ENCODE results near the gene NRXN2. TPM values are rescaled to one million over a fixed set of nuclear protein-coding genes. Genes with fewer than 3 reads are reported as not detected.

The NRXN2 gene
- total and polyA plus RNA-seq, 2 experiments from 2014 or later = 1.1 to 5.6 TPM

DNA sequence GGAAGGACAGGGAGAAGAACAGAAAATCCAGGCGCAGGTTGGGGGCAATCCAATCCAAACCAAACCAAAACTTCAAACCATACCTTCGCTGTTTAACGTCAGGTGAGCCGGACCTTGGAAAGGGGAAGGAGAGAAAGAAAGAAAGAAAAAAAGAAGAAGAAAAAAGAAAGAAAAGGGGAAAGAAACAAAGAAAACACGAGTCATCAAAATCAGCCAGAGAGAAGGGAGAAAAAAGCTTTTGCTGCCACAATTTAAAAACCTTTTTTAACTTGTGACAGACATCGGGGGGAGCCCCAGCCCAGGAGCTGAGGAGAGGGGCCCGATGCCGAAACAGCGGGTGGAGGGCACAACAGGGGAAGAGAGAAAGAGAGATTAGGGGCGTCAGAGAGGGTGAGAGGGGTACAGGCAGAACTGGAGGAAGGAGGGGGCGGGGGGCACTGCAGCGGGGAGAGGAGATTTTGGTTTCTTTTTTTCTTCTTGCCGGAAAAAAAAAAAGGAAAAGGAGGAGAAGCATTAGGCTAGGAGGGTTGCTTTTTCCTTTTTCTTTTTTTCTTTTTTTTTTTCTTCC lies 30.1 kb downstream of the NRXN2 start:
- peak; percentile 64 for TF ChIP-seq EZH2 (IDR thresholded peaks at IDR 0.05; ENCODE audit: insufficient read depth, poor library complexity, severe bottlenecking)
- TF ChIP-seq EZH2phosphoT487 (IDR thresholded peaks at IDR 0.05; ENCODE audit: insufficient read depth, low read depth) = no peak
- Histone ChIP-seq H3K9me3 (ENCODE audit: low read depth) (no peaks in the 10 kb centered on the region), H3K4me1 (ENCODE audit: insufficient read depth) (no peaks in the 10 kb centered on the region), H3K36me3 (ENCODE audit: low read depth) (no peaks in the 10 kb centered on the region), H3K4me2 (ENCODE audit: unreplicated experiment) (no peak overlapping the region), H2AFZ (no peak overlapping the region), H3K27me3 (replicated peaks; ENCODE audit: insufficient read depth) (peaks cover 46% of the 10 kb centered on the region), H3K9me2 (ENCODE audit: insufficient read depth) (no peaks in the 10 kb centered on the region), H3K4me3 (no peak overlapping the region), H4K20me1 (ENCODE audit: insufficient read depth) (no peaks in the 10 kb centered on the region), H3K9ac (no peak overlapping the region), H3F3A (ENCODE audit: insufficient read depth) (no peaks in the 10 kb centered on the region), H3K79me2 (ENCODE audit: insufficient read depth) (no peaks in the 10 kb centered on the region), H3K27ac (no peak overlapping the region)
- 26 to 35% methylated on average over 9 to 13 of the region's 13 CpGs for WGBS, 2 experiments (ENCODE audit: low coverage in 1 of 2, low lambda C conversion rate in 2 of 2, missing lambda C conversion rate in 2 of 2)
- DNase-seq = no peak
- in situ Hi-C loops (cut with MboI) = no loop called here

DNA sequence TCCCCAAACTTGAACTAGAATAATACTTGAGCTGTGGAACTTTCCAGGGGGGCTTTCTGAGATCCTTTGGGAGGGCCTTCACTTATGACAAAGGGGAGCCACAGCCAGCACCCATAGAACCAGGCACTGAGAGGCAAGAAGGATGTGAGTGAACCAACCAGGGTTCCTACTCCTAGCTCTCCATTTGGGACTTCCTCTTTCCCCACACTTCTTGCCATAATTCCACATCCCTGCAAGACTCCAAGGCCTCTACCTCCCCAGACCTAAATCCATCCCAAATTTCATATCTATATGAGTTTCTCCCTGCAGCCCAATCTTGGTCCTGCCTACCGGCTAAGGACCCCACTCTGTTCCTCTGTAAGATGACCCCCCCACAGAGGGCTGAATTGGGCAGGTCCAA lies 31.5 kb downstream of the NRXN2 start:
- TF ChIP-seq EZH2 (IDR thresholded peaks at IDR 0.05; ENCODE audit: insufficient read depth, poor library complexity, severe bottlenecking) (no peak), EZH2phosphoT487 (IDR thresholded peaks at IDR 0.05; ENCODE audit: insufficient read depth, low read depth) (no peak)
- no peaks in the 10 kb centered on the region for H3K9me2 ChIP-seq (ENCODE audit: insufficient read depth)
- no peaks in the 10 kb centered on the region for H3K9me3 ChIP-seq (ENCODE audit: low read depth)
- in situ Hi-C loops (cut with MboI) = no loop called here
- no peak overlapping the region for H3K4me2 ChIP-seq (ENCODE audit: unreplicated experiment)
- H3K27ac ChIP-seq = no peak overlapping the region
- no peak for DNase-seq
- no peaks in the 10 kb centered on the region for H3F3A ChIP-seq (ENCODE audit: insufficient read depth)
- H4K20me1 ChIP-seq (ENCODE audit: insufficient read depth) = no peaks in the 10 kb centered on the region
- no peak overlapping the region for H3K4me3 ChIP-seq
- H3K36me3 ChIP-seq (ENCODE audit: low read depth) = no peaks in the 10 kb centered on the region
- H2AFZ ChIP-seq = no peak overlapping the region
- no peak overlapping the region for H3K9ac ChIP-seq
- H3K79me2 ChIP-seq (ENCODE audit: insufficient read depth) = no peaks in the 10 kb centered on the region
- H3K4me1 ChIP-seq (ENCODE audit: insufficient read depth) = no peaks in the 10 kb centered on the region
- 48 to 52% methylated on average over 1 of the region's 1 CpG for WGBS, 2 experiments (ENCODE audit: low coverage in 1 of 2, low lambda C conversion rate in 2 of 2, missing lambda C conversion rate in 2 of 2)
- H3K27me3 ChIP-seq (replicated peaks; ENCODE audit: insufficient read depth) = peaks cover 44% of the 10 kb centered on the region

DNA sequence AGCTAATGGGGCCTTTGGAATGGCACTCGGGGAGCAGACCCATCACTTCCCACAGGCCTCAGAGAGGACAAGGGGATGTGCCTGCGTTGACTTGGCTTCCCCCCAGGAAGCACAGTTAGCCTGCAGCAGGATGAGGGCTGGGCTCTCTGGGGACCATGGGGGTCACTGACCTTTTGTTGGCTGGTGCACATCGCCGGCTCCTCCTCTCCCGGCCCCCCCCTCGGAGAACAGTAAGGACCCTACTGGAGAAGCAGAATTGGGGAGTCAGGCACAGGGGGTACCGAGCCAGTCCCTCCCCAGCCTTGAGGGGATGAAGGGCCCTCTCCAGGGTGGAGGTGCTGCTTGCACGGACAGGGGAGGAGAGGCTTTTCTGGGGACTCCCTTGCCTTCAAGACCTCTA lies 32.8 kb downstream of the NRXN2 start:
- Histone ChIP-seq H3K4me1 (ENCODE audit: insufficient read depth) (no peaks in the 10 kb centered on the region), H3K9me2 (ENCODE audit: insufficient read depth) (no peaks in the 10 kb centered on the region), H3F3A (ENCODE audit: insufficient read depth) (no peaks in the 10 kb centered on the region), H3K9me3 (ENCODE audit: low read depth) (no peaks in the 10 kb centered on the region), H3K9ac (no peak overlapping the region), H4K20me1 (ENCODE audit: insufficient read depth) (no peaks in the 10 kb centered on the region), H3K79me2 (ENCODE audit: insufficient read depth) (no peaks in the 10 kb centered on the region), H3K27ac (no peak overlapping the region), H3K4me2 (ENCODE audit: unreplicated experiment) (no peak overlapping the region), H3K36me3 (ENCODE audit: low read depth) (no peaks in the 10 kb centered on the region), H2AFZ (no peak overlapping the region), H3K4me3 (no peak overlapping the region), H3K27me3 (replicated peaks; ENCODE audit: insufficient read depth) (peaks cover 37% of the 10 kb centered on the region)
- DNase-seq = no peak
- TF ChIP-seq EZH2 (IDR thresholded peaks at IDR 0.05; ENCODE audit: insufficient read depth, poor library complexity, severe bottlenecking) (no peak), EZH2phosphoT487 (IDR thresholded peaks at IDR 0.05; ENCODE audit: insufficient read depth, low read depth) (no peak)
- WGBS, 2 experiments (ENCODE audit: low coverage in 1 of 2, low lambda C conversion rate in 2 of 2, missing lambda C conversion rate in 2 of 2) = 86 to 90% methylated on average over 8 of the region's 8 CpGs
- in situ Hi-C loops (cut with MboI) = no loop called here

DNA sequence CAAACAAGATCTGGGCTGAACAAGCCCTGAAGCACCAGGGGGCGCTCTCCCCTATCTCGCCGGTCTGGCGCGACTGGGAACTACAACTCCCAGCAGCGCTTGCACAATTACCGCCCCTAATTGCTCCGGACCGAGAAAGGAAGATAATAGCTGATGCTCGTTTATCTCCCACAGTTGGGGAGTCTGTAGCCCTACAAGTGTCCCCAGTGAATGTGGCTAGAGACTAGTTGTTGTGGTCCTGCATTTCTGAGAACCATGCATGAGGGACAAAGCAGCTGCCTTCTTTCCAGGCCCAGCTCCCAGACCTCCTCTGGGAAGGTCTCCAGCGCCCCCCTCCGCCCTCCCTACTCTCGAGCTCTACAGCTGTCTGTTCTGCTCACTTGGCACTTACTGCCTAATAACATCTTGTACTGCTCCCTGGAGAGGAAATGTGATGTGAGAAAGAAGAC lies 34.4 kb downstream of the NRXN2 start:
- H3K4me3 ChIP-seq = peak overlapping the region; percentile 67
- no peak overlapping the region for H3K9ac ChIP-seq
- DNase-seq = peak; percentile 89
- H3K27me3 ChIP-seq (replicated peaks; ENCODE audit: insufficient read depth) = peaks cover 29% of the 10 kb centered on the region
- H3K27ac ChIP-seq = no peak overlapping the region
- in situ Hi-C loops (cut with MboI) = no loop called here
- 0 to 2% methylated on average over 13 of the region's 13 CpGs for WGBS, 2 experiments (ENCODE audit: low coverage in 1 of 2, low lambda C conversion rate in 2 of 2, missing lambda C conversion rate in 2 of 2)
- H3F3A ChIP-seq (ENCODE audit: insufficient read depth) = no peaks in the 10 kb centered on the region
- H4K20me1 ChIP-seq (ENCODE audit: insufficient read depth) = no peaks in the 10 kb centered on the region
- TF ChIP-seq EZH2 (IDR thresholded peaks at IDR 0.05; ENCODE audit: insufficient read depth, poor library complexity, severe bottlenecking) (no peak), EZH2phosphoT487 (IDR thresholded peaks at IDR 0.05; ENCODE audit: insufficient read depth, low read depth) (no peak)
- no peaks in the 10 kb centered on the region for H3K79me2 ChIP-seq (ENCODE audit: insufficient read depth)
- no peaks in the 10 kb centered on the region for H3K9me3 ChIP-seq (ENCODE audit: low read depth)
- H3K4me1 ChIP-seq (ENCODE audit: insufficient read depth) = no peaks in the 10 kb centered on the region
- peak overlapping the region; percentile 85 for H2AFZ ChIP-seq
- peak overlapping the region; percentile 76 for H3K4me2 ChIP-seq (ENCODE audit: unreplicated experiment)
- H3K9me2 ChIP-seq (ENCODE audit: insufficient read depth) = no peaks in the 10 kb centered on the region
- H3K36me3 ChIP-seq (ENCODE audit: low read depth) = no peaks in the 10 kb centered on the region

Measured in GM23248 (cell line).